Measurements from ENCODE around the gene CELF4. TPM values are rescaled to one million over a fixed set of nuclear protein-coding genes. Genes with fewer than 3 reads are reported as not detected.

CELF4 gene
- total RNA-seq, 6 donors from 2014 or later = 0.15 to 1.4 (median 0.81) TPM; not detected in 1

GRCh38 chr18:37458697-37459096, 106.9 kb downstream of the CELF4 start:
- DNase-seq = no peak
- TF ChIP-seq POLR2A (IDR thresholded peaks at IDR 0.05) = no peak
- no peak for TF ChIP-seq EP300 (IDR thresholded peaks at IDR 0.05)
- no peak for TF ChIP-seq CTCF (IDR thresholded peaks at IDR 0.05)
- no peak for TF ChIP-seq POLR2AphosphoS5 (IDR thresholded peaks at IDR 0.05)
- WGBS, 2 donors = 82 to 84% methylated on average over 6 of the region's 6 CpGs
- Histone ChIP-seq H3K4me1 (peaks cover 0 to under 1% (median 0%) of the 10 kb centered on the region in 4 donors), H3K4me3 (no peak overlapping the region), H3K27ac (no peak overlapping the region), H3K27me3 (no peaks in the 10 kb centered on the region), H3K9me3 (no peaks in the 10 kb centered on the region), H3K36me3 (no peaks in the 10 kb centered on the region)
- no peak for ATAC-seq (ENCODE audit: low FRiP score in 2 of 2)

- Histone ChIP-seq H3K9me3 (no peaks in the 10 kb centered on the region), H3K4me1 (peaks cover 2 to 10% (median 6%) of the 10 kb centered on the region in 4 donors), H3K4me3 (no peak overlapping the region), H3K36me3 (no peaks in the 10 kb centered on the region), H3K27ac (no peak overlapping the region), H3K27me3 (no peaks in the 10 kb centered on the region)
- ATAC-seq (ENCODE audit: low FRiP score in 2 of 2) (no peak), DNase-seq (no peak)
- WGBS, 2 donors = 53 to 67% methylated on average over 8 of the region's 8 CpGs
- TF ChIP-seq POLR2A (IDR thresholded peaks at IDR 0.05) = no peak
- no peak for TF ChIP-seq CTCF (IDR thresholded peaks at IDR 0.05)
- no peak for TF ChIP-seq POLR2AphosphoS5 (IDR thresholded peaks at IDR 0.05)
Measured at GRCh38 chr18:37457753-37458152, 107.8 kb downstream of the CELF4 start.

- DNase-seq = no peak
- ATAC-seq (ENCODE audit: low FRiP score in 2 of 2) = no peak
- H3K36me3 ChIP-seq = no peaks in the 10 kb centered on the region
- TF ChIP-seq POLR2AphosphoS5 (IDR thresholded peaks at IDR 0.05) (no peak), POLR2A (IDR thresholded peaks at IDR 0.05) (no peak), EP300 (IDR thresholded peaks at IDR 0.05) (no peak), CTCF (IDR thresholded peaks at IDR 0.05) (no peak)
- 58 to 76% methylated on average over 3 of the region's 3 CpGs for WGBS, 2 donors
- H3K27me3 ChIP-seq = no peaks in the 10 kb centered on the region
- H3K4me3 ChIP-seq = no peak overlapping the region
- peaks cover 4 to 14% (median 7%) of the 10 kb centered on the region in 4 donors for H3K4me1 ChIP-seq
- H3K9me3 ChIP-seq = no peaks in the 10 kb centered on the region
- H3K27ac ChIP-seq = no peak overlapping the region
Measured at GRCh38 chr18:37457341-37457740, 108.3 kb downstream of the CELF4 start.

GRCh38 chr18:37456873-37457272, 108.7 kb downstream of the CELF4 start:
- no peaks in the 10 kb centered on the region for H3K36me3 ChIP-seq
- H3K9me3 ChIP-seq = no peaks in the 10 kb centered on the region
- TF ChIP-seq EP300 (IDR thresholded peaks at IDR 0.05) = no peak
- no peak for TF ChIP-seq POLR2AphosphoS5 (IDR thresholded peaks at IDR 0.05)
- no peak for TF ChIP-seq CTCF (IDR thresholded peaks at IDR 0.05)
- no peak for TF ChIP-seq POLR2A (IDR thresholded peaks at IDR 0.05)
- no peak overlapping the region for H3K27ac ChIP-seq
- no peak for ATAC-seq (ENCODE audit: low FRiP score in 2 of 2)
- H3K4me3 ChIP-seq = no peak overlapping the region
- peaks cover 4 to 15% (median 7%) of the 10 kb centered on the region in 4 donors for H3K4me1 ChIP-seq
- no peak for DNase-seq
- no peaks in the 10 kb centered on the region for H3K27me3 ChIP-seq
- WGBS, 2 donors = 87 to 88% methylated on average over 5 of the region's 5 CpGs

GRCh38 chr18:37456395-37456794, 109.2 kb downstream of the CELF4 start:
- TF ChIP-seq POLR2AphosphoS5 (IDR thresholded peaks at IDR 0.05) = no peak
- no peak for TF ChIP-seq POLR2A (IDR thresholded peaks at IDR 0.05)
- no peak for TF ChIP-seq CTCF (IDR thresholded peaks at IDR 0.05)
- no peak for TF ChIP-seq EP300 (IDR thresholded peaks at IDR 0.05)
- no peak overlapping the region for H3K27ac ChIP-seq
- WGBS, 2 donors = 93% methylated on average over 5 of the region's 5 CpGs; no CpG with 5 or more reads in 1 of the 2 donors
- no peaks in the 10 kb centered on the region for H3K27me3 ChIP-seq
- H3K9me3 ChIP-seq = no peaks in the 10 kb centered on the region
- ATAC-seq (ENCODE audit: low FRiP score in 2 of 2) (no peak), DNase-seq (no peak)
- H3K4me3 ChIP-seq = no peak overlapping the region
- peaks cover 4 to 15% (median 7%) of the 10 kb centered on the region in 4 donors for H3K4me1 ChIP-seq
- H3K36me3 ChIP-seq = no peaks in the 10 kb centered on the region

All from upper lobe of left lung (tissue), 6 donors.